SK-N-MC (cell line): ENCODE data around the gene MLPH.

ENCODE experiments used
- EZH2 ChIP-seq: fragments of 200-600 bp; sonication (generic); IDR thresholded peaks from one replicate; pipeline ENCODE4 v1.6.1; 2017; ENCODE audit warnings: antibody characterized with exemption
- FOXP2 ChIP-seq: optimal IDR thresholded peaks from 2 replicates; pipeline ENCODE3; 2011; ENCODE audit warnings: mild to moderate bottlenecking, moderate library complexity; ENCODE audit not compliant: insufficient read depth; ENCODE audit errors: extremely low read length, control extremely low read depth
- POLR2AphosphoS5 ChIP-seq: IDR thresholded peaks from 2 replicates; pipeline ENCODE4 v1.6.1; 2012; ENCODE audit warnings: mild to moderate bottlenecking, low read depth, low read length, borderline replicate concordance

- no peak for TF ChIP-seq FOXP2
- TF ChIP-seq POLR2AphosphoS5 = no peak
- no peak for TF ChIP-seq EZH2
Measured at GRCh38 chr2:237450583-237450982, 36.5 kb upstream of the MLPH start.
